Measurements from ENCODE around the gene GATD1. TPM values are rescaled to one million over a fixed set of nuclear protein-coding genes. Genes with fewer than 3 reads are reported as not detected.
A peak's percentile ranks its signal among the peaks of the same experiment; 100 is the strongest.

Gene GATD1
- total and polyA plus RNA-seq, 9 of the 15 experiments (the other 6 are each of a cell fraction or from before 2014, with no cell fraction given) = 2.8 to 144 (median 36.9) TPM

DNA sequence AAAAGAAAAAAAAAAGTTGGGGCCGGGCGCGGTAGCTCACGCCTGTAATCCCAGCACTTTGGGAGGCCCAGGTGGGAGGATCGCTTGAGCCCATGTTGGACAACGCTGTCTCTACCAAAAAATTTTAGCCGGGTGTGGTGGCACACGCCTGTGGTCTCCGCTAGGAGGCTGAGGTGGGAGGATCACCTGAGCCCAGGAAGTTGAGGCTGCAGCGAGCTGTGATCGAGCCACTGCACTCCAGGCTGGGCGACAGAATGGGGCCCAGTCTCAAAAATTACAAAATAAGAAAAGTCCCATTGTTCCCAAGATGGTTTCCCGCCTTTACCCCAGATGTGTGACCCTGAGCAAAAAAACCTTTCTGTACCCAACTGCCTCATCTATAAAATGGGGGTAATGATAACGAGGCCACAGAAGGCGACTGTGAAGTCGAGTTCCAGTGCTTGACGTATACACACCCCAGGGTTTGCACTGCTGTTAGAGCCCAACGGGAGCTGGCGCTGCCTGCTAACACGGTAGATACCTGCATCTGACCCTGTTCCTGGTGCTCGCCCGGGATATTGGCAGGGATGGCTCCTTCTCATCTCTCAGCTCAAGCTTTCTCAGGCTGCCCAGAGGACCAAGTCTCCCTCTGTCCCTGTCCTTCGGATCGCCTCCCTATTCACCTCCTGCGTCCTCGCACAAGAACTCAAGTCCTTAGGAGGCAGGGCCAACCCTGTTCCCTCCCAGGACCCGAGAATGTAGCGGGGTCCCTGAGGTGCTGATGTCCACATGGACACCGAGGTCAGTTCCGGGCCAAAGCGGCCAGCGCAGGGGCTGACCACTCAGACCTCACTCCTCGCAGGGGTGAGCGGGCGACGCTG lies 31.4 kb upstream of the GATD1 start (continued):
- TF ChIP-seq SMARCE1 (IDR thresholded peaks at IDR 0.05) (no peak), ZNF282 (CRISPR knock-in tag; IDR thresholded peaks at IDR 0.05) (no peak), TFE3 (CRISPR knock-in tag; IDR thresholded peaks at IDR 0.05) (no peak), PRPF4 (IDR thresholded peaks at IDR 0.05; ENCODE audit: insufficient read depth, low read depth, low read length, poor library complexity, severe bottlenecking) (no peak), GTF2E2 (tag; IDR thresholded peaks at IDR 0.05) (no peak), NFYB (IDR thresholded peaks at IDR 0.05; ENCODE audit: extremely low read depth, insufficient read length) (no peak)

GRCh38 chr11:804599-804964 lies 27.3 kb upstream of the GATD1 start:
- Histone ChIP-seq H3K4me2 (ENCODE audit: insufficient read depth, low read length) (peak overlapping the region; percentile 85), H3K79me2 (ENCODE audit: control insufficient read depth, insufficient read depth, low read length) (peaks cover 38% of the 10 kb centered on the region), H4K20me1 (replicated peaks; ENCODE audit: control insufficient read depth, insufficient read depth, low read length) (no peaks in the 10 kb centered on the region), H3K27me3 (ENCODE audit: control insufficient read depth in 2 of 2, insufficient read depth in 2 of 2, low read length in 2 of 2) (no peaks in the 10 kb centered on the region), H3K9me3 (replicated peaks; ENCODE audit: control insufficient read depth, insufficient read depth, low read depth, low read length) (no peaks in the 10 kb centered on the region), H3K4me1 (replicated peaks in 1 of 2; ENCODE audit: control insufficient read depth in 2 of 2, insufficient read depth in 2 of 2, low read length in 2 of 2) (peaks cover 10 to 84% of the 10 kb centered on the region in 2 experiments; a peak in 4 of 5 replicates), H3K9me1 (ENCODE audit: control insufficient read depth, insufficient read depth, low read length) (no peaks in the 10 kb centered on the region), H3K36me3 (ENCODE audit: control insufficient read depth, insufficient read depth, low read length) (peaks cover 35% of the 10 kb centered on the region; the same call in 1 of the 3 replicates), H3K9ac (ENCODE audit: insufficient read depth in 1 of 2, low read depth in 2 of 2, low read length in 2 of 2) (peak overlapping the region; percentile 52 to 97), H3K4me3 (peak overlapping the region; percentile 65), H3K27ac (ENCODE audit: extremely low read depth, low read depth, low read length) (peak overlapping the region; percentile 94), H2AFZ (ENCODE audit: low read depth, low read length) (peak overlapping the region; percentile 57; the same call in 1 of the 2 replicates)
- in situ Hi-C loops (cut with MboI) (no loop called here), intact Hi-C loops (cut with micrococcal nuclease) (loop anchor here (2.0 kb wide), 1 partner anchor 28 kb away; the partner anchor contains the start of gene CD151)
- 12% methylated on average over 15 of the region's 18 CpGs for WGBS (ENCODE audit: insufficient coverage, low coverage, missing lambda C conversion rate)
- POLR2A ChIA-PET = interaction anchor here (1.0 to 1.9 kb wide), 3 partner anchors 10 to 18 kb away, joined by 3 to 4 read pairs (median 4); no protein-coding TSS in a partner anchor
- CTCF ChIA-PET (ENCODE audit: low intra/inter-chr PET ratio) = no interaction called here
- no TSS peak for BruUV-seq (replicated peaks)
- ATAC-seq (no peak), FAIRE-seq (no peak), DNase-seq (ENCODE audit: extremely low read depth in 1 of 4, low spot score in 3 of 4) (no peak)
- TF ChIP-seq TARDBP (IDR thresholded peaks at IDR 0.05) (no peak), RBM22 (IDR thresholded peaks at IDR 0.05; ENCODE audit: low read depth, low read length, poor library complexity, severe bottlenecking) (no peak), DNMT1 (IDR thresholded peaks at IDR 0.05) (no peak), GABPB1 (CRISPR knock-in tag; IDR thresholded peaks at IDR 0.05) (no peak), SFPQ (IDR thresholded peaks at IDR 0.05; ENCODE audit: low read depth, low read length) (no peak), CREM (IDR thresholded peaks at IDR 0.05; ENCODE audit: low read depth) (no peak), RFX7 (CRISPR knock-in tag; IDR thresholded peaks at IDR 0.05) (no peak), NELFE (IDR thresholded peaks at IDR 0.05; ENCODE audit: insufficient read depth, insufficient read length) (no peak), ZSCAN32 (CRISPR knock-in tag; IDR thresholded peaks at IDR 0.05) (no peak), HBP1 (CRISPR knock-in tag; IDR thresholded peaks at IDR 0.05) (no peak)

All from K562 (cell line).